ENCODE measurements around the gene PRM2. TPM values are rescaled to one million over a fixed set of nuclear protein-coding genes. Genes with fewer than 3 reads are reported as not detected.
A peak's percentile ranks its signal among the peaks of the same experiment; 100 is the strongest.

Gene PRM2
- total and polyA plus RNA-seq, 5 donors from 2014 or later = not detected

GRCh38 chr16:11318817-11319216 lies 42.5 kb upstream of the PRM2 start:
- Mint-ChIP-seq H3K27me3 (no peaks in the 10 kb centered on the region), H3K27ac (no peak overlapping the region), H3K4me1 (peaks cover 0 to 9% (median 1%) of the 10 kb centered on the region in 4 donors), H3K9me3 (no peaks in the 10 kb centered on the region), H3K4me3 (no peak overlapping the region), H3K36me3 (no peaks in the 10 kb centered on the region)
- DNase-seq = no peak
- ATAC-seq (ENCODE audit: low read depth in 2 of 2) = no peak
- Histone ChIP-seq H3K27me3 (ENCODE audit: control insufficient read depth, insufficient read depth, low read length) (no peaks in the 10 kb centered on the region), H3K27ac (ENCODE audit: insufficient read depth, low read length, poor library complexity, severe bottlenecking) (no peak overlapping the region), H3K4me3 (ENCODE audit: low read depth, low read length) (no peak overlapping the region), H3K36me3 (ENCODE audit: control insufficient read depth, insufficient read depth, low read length) (no peaks in the 10 kb centered on the region), H3K4me1 (ENCODE audit: control insufficient read depth, insufficient read depth, low read length, poor library complexity, severe bottlenecking) (no peaks in the 10 kb centered on the region), H3K9me3 (ENCODE audit: control insufficient read depth in 2 of 2, low read length in 2 of 2) (no peaks in the 10 kb centered on the region)

GRCh38 chr16:11316331-11317015 lies 40.2 kb upstream of the PRM2 start:
- no peak overlapping the region for H3K4me3 Mint-ChIP-seq

GRCh38 chr16:11315510-11315909 lies 39.2 kb upstream of the PRM2 start:
- no peak overlapping the region for H3K27ac ChIP-seq (ENCODE audit: insufficient read depth, low read length, poor library complexity, severe bottlenecking)
- DNase-seq (no peak), ATAC-seq (ENCODE audit: low read depth in 2 of 2) (no peak)
- no peaks in the 10 kb centered on the region for H3K9me3 ChIP-seq (ENCODE audit: control insufficient read depth in 2 of 2, low read length in 2 of 2)
- no peak overlapping the region for H3K4me3 ChIP-seq (ENCODE audit: low read depth, low read length)
- H3K27me3 Mint-ChIP-seq = no peaks in the 10 kb centered on the region
- peaks cover 0 to 31% (median 22%) of the 10 kb centered on the region in 4 donors for H3K4me1 Mint-ChIP-seq
- no peaks in the 10 kb centered on the region for H3K27me3 ChIP-seq (ENCODE audit: control insufficient read depth, insufficient read depth, low read length)
- H3K4me3 Mint-ChIP-seq = no peak overlapping the region
- H3K36me3 Mint-ChIP-seq = no peaks in the 10 kb centered on the region
- H3K27ac Mint-ChIP-seq = no peak overlapping the region
- H3K36me3 ChIP-seq (ENCODE audit: control insufficient read depth, insufficient read depth, low read length) = no peaks in the 10 kb centered on the region
- H3K4me1 ChIP-seq (ENCODE audit: control insufficient read depth, insufficient read depth, low read length, poor library complexity, severe bottlenecking) = peaks cover 27% of the 10 kb centered on the region
- no peaks in the 10 kb centered on the region for H3K9me3 Mint-ChIP-seq

More at GRCh38 chr16:11316331-11317015, 40.2 kb upstream of the PRM2 start:
- Histone ChIP-seq H3K4me1 (ENCODE audit: control insufficient read depth, insufficient read depth, low read length, poor library complexity, severe bottlenecking) (peaks cover 18% of the 10 kb centered on the region), H3K27me3 (ENCODE audit: control insufficient read depth, insufficient read depth, low read length) (no peaks in the 10 kb centered on the region), H3K4me3 (ENCODE audit: low read depth, low read length) (no peak overlapping the region), H3K9me3 (ENCODE audit: control insufficient read depth in 2 of 2, low read length in 2 of 2) (no peaks in the 10 kb centered on the region), H3K27ac (ENCODE audit: insufficient read depth, low read length, poor library complexity, severe bottlenecking) (no peak overlapping the region), H3K36me3 (ENCODE audit: control insufficient read depth, insufficient read depth, low read length) (no peaks in the 10 kb centered on the region)
- H3K27me3 Mint-ChIP-seq = no peaks in the 10 kb centered on the region
- H3K27ac Mint-ChIP-seq = no peak overlapping the region
- H3K36me3 Mint-ChIP-seq = no peaks in the 10 kb centered on the region
- H3K4me1 Mint-ChIP-seq = peaks cover 0 to 22% (median 14%) of the 10 kb centered on the region in 4 donors
- ATAC-seq (ENCODE audit: low read depth in 2 of 2) = no peak
- H3K9me3 Mint-ChIP-seq = no peaks in the 10 kb centered on the region
- no peak for DNase-seq

- H3K27me3 ChIP-seq (ENCODE audit: control insufficient read depth, insufficient read depth, low read length) = no peaks in the 10 kb centered on the region
- H3K27ac Mint-ChIP-seq = no peak overlapping the region
Observed at GRCh38 chr16:11314309-11314894, 38.1 kb upstream of the PRM2 start.

GRCh38 chr16:11313493-11314308 lies 37.4 kb upstream of the PRM2 start:
- Histone ChIP-seq H3K36me3 (ENCODE audit: control insufficient read depth, insufficient read depth, low read length) (no peaks in the 10 kb centered on the region), H3K27me3 (ENCODE audit: control insufficient read depth, insufficient read depth, low read length) (no peaks in the 10 kb centered on the region), H3K9me3 (ENCODE audit: control insufficient read depth in 2 of 2, low read length in 2 of 2) (no peaks in the 10 kb centered on the region), H3K4me3 (ENCODE audit: low read depth, low read length) (no peak overlapping the region), H3K4me1 (ENCODE audit: control insufficient read depth, insufficient read depth, low read length, poor library complexity, severe bottlenecking) (peaks cover 41% of the 10 kb centered on the region), H3K27ac (ENCODE audit: insufficient read depth, low read length, poor library complexity, severe bottlenecking) (no peak overlapping the region)
- Mint-ChIP-seq H3K36me3 (no peaks in the 10 kb centered on the region), H3K27me3 (no peaks in the 10 kb centered on the region), H3K9me3 (no peaks in the 10 kb centered on the region), H3K4me3 (peak overlapping the region in 1 of 4 donors; percentile 20), H3K27ac (peak overlapping the region; percentile 82 to 95 (median 88)), H3K4me1 (peaks cover 0 to 38% (median 22%) of the 10 kb centered on the region in 4 donors)
- DNase-seq (no peak), ATAC-seq (ENCODE audit: low read depth in 2 of 2) (no peak)

More at GRCh38 chr16:11314309-11314894, 38.1 kb upstream of the PRM2 start:
- DNase-seq (no peak), ATAC-seq (ENCODE audit: low read depth in 2 of 2) (no peak)
- peaks cover 0 to 38% (median 23%) of the 10 kb centered on the region in 4 donors for H3K4me1 Mint-ChIP-seq
- no peaks in the 10 kb centered on the region for H3K36me3 ChIP-seq (ENCODE audit: control insufficient read depth, insufficient read depth, low read length)
- H3K27ac ChIP-seq (ENCODE audit: insufficient read depth, low read length, poor library complexity, severe bottlenecking) = no peak overlapping the region
- H3K27me3 Mint-ChIP-seq = no peaks in the 10 kb centered on the region
- H3K4me3 ChIP-seq (ENCODE audit: low read depth, low read length) = no peak overlapping the region
- H3K4me3 Mint-ChIP-seq = no peak overlapping the region
- no peaks in the 10 kb centered on the region for H3K9me3 Mint-ChIP-seq
- H3K36me3 Mint-ChIP-seq = no peaks in the 10 kb centered on the region
- H3K4me1 ChIP-seq (ENCODE audit: control insufficient read depth, insufficient read depth, low read length, poor library complexity, severe bottlenecking) = peaks cover 34% of the 10 kb centered on the region
- no peaks in the 10 kb centered on the region for H3K9me3 ChIP-seq (ENCODE audit: control insufficient read depth in 2 of 2, low read length in 2 of 2)

GRCh38 chr16:11312718-11313492 lies 36.6 kb upstream of the PRM2 start:
- Mint-ChIP-seq H3K36me3 (no peaks in the 10 kb centered on the region), H3K27ac (peak overlapping the region; percentile 53 to 95 (median 82)), H3K4me3 (peak overlapping the region in 3 of 4 donors; percentile 20 to 58 (median 46)), H3K4me1 (peaks cover 0 to 40% (median 22%) of the 10 kb centered on the region in 4 donors), H3K9me3 (no peaks in the 10 kb centered on the region), H3K27me3 (no peaks in the 10 kb centered on the region)
- no peak overlapping the region for H3K27ac ChIP-seq (ENCODE audit: insufficient read depth, low read length, poor library complexity, severe bottlenecking)
- no peaks in the 10 kb centered on the region for H3K27me3 ChIP-seq (ENCODE audit: control insufficient read depth, insufficient read depth, low read length)
- peaks cover 43% of the 10 kb centered on the region for H3K4me1 ChIP-seq (ENCODE audit: control insufficient read depth, insufficient read depth, low read length, poor library complexity, severe bottlenecking)
- DNase-seq = peak in 1 of 3 donors; percentile 71
- H3K4me3 ChIP-seq (ENCODE audit: low read depth, low read length) = no peak overlapping the region
- H3K36me3 ChIP-seq (ENCODE audit: control insufficient read depth, insufficient read depth, low read length) = no peaks in the 10 kb centered on the region
- ATAC-seq (ENCODE audit: low read depth in 2 of 2) = peak in 1 of 2 donors; percentile 32
- no peaks in the 10 kb centered on the region for H3K9me3 ChIP-seq (ENCODE audit: control insufficient read depth in 2 of 2, low read length in 2 of 2)

GRCh38 chr16:11310997-11311561 lies 34.8 kb upstream of the PRM2 start:
- Mint-ChIP-seq H3K27me3 (peaks cover 4% of the 10 kb centered on the region), H3K4me3 (peak overlapping the region in 3 of 4 donors; percentile 76 to 86 (median 86)), H3K27ac (peak overlapping the region; percentile 84 to 92 (median 90)), H3K36me3 (no peaks in the 10 kb centered on the region), H3K9me3 (no peaks in the 10 kb centered on the region), H3K4me1 (peaks cover 0 to 40% (median 21%) of the 10 kb centered on the region in 4 donors)
- DNase-seq (peak in 2 of 3 donors; percentile 70 to 88), ATAC-seq (ENCODE audit: low read depth in 2 of 2) (peak; percentile 63 to 76)
- Histone ChIP-seq H3K27me3 (ENCODE audit: control insufficient read depth, insufficient read depth, low read length) (no peaks in the 10 kb centered on the region), H3K27ac (ENCODE audit: insufficient read depth, low read length, poor library complexity, severe bottlenecking) (peak overlapping the region; percentile 48), H3K4me1 (ENCODE audit: control insufficient read depth, insufficient read depth, low read length, poor library complexity, severe bottlenecking) (peaks cover 43% of the 10 kb centered on the region), H3K9me3 (ENCODE audit: control insufficient read depth in 2 of 2, low read length in 2 of 2) (no peaks in the 10 kb centered on the region), H3K36me3 (ENCODE audit: control insufficient read depth, insufficient read depth, low read length) (no peaks in the 10 kb centered on the region), H3K4me3 (ENCODE audit: low read depth, low read length) (peak overlapping the region; percentile 62)

All from CD4-positive, CD25-positive, alpha-beta regulatory T cell (primary cell).